ENCODE measurements around the gene RMDN2. TPM values are rescaled to one million over a fixed set of nuclear protein-coding genes. Genes with fewer than 3 reads are reported as not detected.
A peak's percentile ranks its signal among the peaks of the same experiment; 100 is the strongest.
"Not testable (repeated sequence)": the region's sequence is repeated elsewhere in the genome, so short reads cannot be mapped to it uniquely, and the experiment has no call there.

RMDN2 gene
- total RNA-seq, 1 experiment from 2014 or later: 3.0 TPM

DNA sequence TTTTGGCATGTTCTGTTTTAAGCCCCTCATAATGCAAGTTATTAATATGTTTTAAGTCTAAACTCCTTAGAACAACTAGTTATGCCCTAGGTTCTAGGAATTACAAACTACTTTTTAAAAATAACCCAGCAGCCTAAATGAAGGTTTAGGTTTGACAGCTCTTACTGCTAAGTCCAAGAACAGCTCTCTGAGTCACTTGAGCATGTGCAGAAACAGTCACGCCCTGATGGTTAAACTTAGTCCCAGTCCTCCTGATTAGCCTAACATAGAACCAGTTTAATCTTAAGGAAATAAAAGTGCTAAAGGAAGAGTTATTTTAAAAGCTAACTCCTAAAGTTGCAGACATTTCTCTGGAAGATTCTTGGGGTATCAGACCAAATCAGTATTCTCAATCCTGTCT is 72.5 kb downstream of the RMDN2 start:
- DNase-seq (ENCODE audit: low spot score) (no peak), ATAC-seq (no peak)
- Mint-ChIP-seq H3K4me3 (no peak overlapping the region), H3K9me3 (peaks cover 14% of the 10 kb centered on the region), H3K36me3 (peaks cover 9% of the 10 kb centered on the region), H3K4me1 (peaks cover 16% of the 10 kb centered on the region), H3K27me3 (ENCODE audit: low read depth) (no peaks in the 10 kb centered on the region), H3K27ac (no peak overlapping the region)
- POLR2A ChIA-PET: no interaction called here
- CTCF ChIA-PET: no interaction called here
- TF ChIP-seq, protein P1, sequence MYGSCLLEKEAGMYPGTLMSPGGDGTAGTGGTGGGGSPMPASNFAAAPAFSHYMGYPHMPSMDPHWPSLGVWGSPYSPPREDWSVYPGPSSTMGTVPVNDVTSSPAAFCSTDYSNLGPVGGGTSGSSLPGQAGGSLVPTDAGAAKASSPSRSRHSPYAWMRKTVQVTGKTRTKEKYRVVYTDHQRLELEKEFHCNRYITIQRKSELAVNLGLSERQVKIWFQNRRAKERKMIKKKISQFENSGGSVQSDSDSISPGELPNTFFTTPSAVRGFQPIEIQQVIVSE (CRISPR knock-in tag; IDR thresholded peaks at IDR 0.05; ENCODE audit: borderline replicate concordance): no peak
- TF ChIP-seq STAT6 (CRISPR knock-in tag; conservative IDR thresholded peaks at IDR 0.05; ENCODE audit: low read depth) (no peak), ZNF512 (CRISPR knock-in tag; IDR thresholded peaks at IDR 0.05; ENCODE audit: borderline replicate concordance) (no peak), ZNF396 (CRISPR knock-in tag; IDR thresholded peaks at IDR 0.05; ENCODE audit: borderline replicate concordance) (no peak), ETV6 (CRISPR knock-in tag; IDR thresholded peaks at IDR 0.05) (no peak), EMX1 (CRISPR knock-in tag; IDR thresholded peaks at IDR 0.05) (no peak), JAZF1 (CRISPR knock-in tag; IDR thresholded peaks at IDR 0.05) (no peak), SOX15 (CRISPR knock-in tag; IDR thresholded peaks at IDR 0.05) (no peak), ATF1 (CRISPR knock-in tag; IDR thresholded peaks at IDR 0.05) (no peak), ZNF423 (CRISPR knock-in tag; IDR thresholded peaks at IDR 0.05) (no peak), NFYB (CRISPR knock-in tag; conservative IDR thresholded peaks at IDR 0.05; ENCODE audit: low read depth) (no peak), PRRX2 (CRISPR knock-in tag; IDR thresholded peaks at IDR 0.05) (no peak)
- TF ChIP-seq, protein P2, sequence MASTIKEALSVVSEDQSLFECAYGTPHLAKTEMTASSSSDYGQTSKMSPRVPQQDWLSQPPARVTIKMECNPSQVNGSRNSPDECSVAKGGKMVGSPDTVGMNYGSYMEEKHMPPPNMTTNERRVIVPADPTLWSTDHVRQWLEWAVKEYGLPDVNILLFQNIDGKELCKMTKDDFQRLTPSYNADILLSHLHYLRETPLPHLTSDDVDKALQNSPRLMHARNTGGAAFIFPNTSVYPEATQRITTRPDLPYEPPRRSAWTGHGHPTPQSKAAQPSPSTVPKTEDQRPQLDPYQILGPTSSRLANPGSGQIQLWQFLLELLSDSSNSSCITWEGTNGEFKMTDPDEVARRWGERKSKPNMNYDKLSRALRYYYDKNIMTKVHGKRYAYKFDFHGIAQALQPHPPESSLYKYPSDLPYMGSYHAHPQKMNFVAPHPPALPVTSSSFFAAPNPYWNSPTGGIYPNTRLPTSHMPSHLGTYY (CRISPR knock-in tag; IDR thresholded peaks at IDR 0.05): no peak
- TF ChIP-seq, protein P3, sequence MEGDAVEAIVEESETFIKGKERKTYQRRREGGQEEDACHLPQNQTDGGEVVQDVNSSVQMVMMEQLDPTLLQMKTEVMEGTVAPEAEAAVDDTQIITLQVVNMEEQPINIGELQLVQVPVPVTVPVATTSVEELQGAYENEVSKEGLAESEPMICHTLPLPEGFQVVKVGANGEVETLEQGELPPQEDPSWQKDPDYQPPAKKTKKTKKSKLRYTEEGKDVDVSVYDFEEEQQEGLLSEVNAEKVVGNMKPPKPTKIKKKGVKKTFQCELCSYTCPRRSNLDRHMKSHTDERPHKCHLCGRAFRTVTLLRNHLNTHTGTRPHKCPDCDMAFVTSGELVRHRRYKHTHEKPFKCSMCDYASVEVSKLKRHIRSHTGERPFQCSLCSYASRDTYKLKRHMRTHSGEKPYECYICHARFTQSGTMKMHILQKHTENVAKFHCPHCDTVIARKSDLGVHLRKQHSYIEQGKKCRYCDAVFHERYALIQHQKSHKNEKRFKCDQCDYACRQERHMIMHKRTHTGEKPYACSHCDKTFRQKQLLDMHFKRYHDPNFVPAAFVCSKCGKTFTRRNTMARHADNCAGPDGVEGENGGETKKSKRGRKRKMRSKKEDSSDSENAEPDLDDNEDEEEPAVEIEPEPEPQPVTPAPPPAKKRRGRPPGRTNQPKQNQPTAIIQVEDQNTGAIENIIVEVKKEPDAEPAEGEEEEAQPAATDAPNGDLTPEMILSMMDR (IDR thresholded peaks at IDR 0.05): no peak
- TF ChIP-seq, protein P4, sequence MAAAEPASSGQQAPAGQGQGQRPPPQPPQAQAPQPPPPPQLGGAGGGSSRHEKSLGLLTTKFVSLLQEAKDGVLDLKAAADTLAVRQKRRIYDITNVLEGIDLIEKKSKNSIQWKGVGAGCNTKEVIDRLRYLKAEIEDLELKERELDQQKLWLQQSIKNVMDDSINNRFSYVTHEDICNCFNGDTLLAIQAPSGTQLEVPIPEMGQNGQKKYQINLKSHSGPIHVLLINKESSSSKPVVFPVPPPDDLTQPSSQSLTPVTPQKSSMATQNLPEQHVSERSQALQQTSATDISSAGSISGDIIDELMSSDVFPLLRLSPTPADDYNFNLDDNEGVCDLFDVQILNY (CRISPR knock-in tag; IDR thresholded peaks at IDR 0.05): no peak

DNA sequence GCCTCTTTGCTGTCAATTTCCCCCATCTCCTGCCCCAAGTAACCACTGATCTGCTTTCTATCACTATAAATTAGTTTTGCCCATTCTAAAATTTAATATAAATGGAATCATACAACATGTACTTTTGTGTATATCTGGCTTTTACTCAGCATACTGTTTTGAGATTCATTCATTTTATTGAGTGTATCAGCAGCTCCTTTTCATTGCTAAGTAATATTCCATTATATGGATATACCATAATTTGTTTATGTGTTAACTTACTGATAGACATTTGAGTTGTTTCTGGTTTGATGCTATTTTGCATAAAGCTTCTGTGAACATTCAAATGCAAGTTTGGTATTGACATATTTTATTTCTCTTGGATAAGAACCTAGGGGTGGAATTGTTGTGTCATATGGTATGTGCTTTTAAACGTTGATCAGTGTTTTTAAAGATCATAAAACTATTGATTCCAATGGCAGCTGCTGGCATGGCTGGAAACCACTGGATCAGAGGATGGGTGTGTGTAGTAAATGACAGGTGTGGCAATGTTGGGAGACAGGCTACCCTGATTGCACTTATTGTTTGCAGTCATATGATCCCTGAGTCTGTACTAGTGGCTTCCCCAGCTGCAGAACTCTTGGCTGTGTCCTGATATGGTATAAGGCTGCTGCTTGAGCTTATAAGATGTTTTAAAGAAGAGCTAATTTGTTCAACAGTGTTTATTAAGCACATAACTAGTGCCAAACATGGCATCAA is 75.6 kb downstream of the RMDN2 start:
- peaks cover 14% of the 10 kb centered on the region for H3K9me3 Mint-ChIP-seq
- CTCF ChIA-PET: interaction anchor here (2.3 kb wide), 1 partner anchor 19 kb away, joined by 5 read pairs; no protein-coding TSS in a partner anchor
- no peak overlapping the region for H3K27ac Mint-ChIP-seq
- no peaks in the 10 kb centered on the region for H3K4me1 Mint-ChIP-seq
- no peak for TF ChIP-seq FOXP4 (CRISPR knock-in tag; IDR thresholded peaks at IDR 0.05)
- TF ChIP-seq GTF2I (CRISPR knock-in tag; conservative IDR thresholded peaks at IDR 0.05): no peak
- no peak for TF ChIP-seq TEAD4 (CRISPR knock-in tag; IDR thresholded peaks at IDR 0.05)
- no peaks in the 10 kb centered on the region for H3K27me3 Mint-ChIP-seq (ENCODE audit: low read depth)
- ATAC-seq: no peak
- peaks cover 9% of the 10 kb centered on the region for H3K36me3 Mint-ChIP-seq
- POLR2A ChIA-PET: no interaction called here
- no peak overlapping the region for H3K4me3 Mint-ChIP-seq
- no peak for DNase-seq (ENCODE audit: low spot score)

- H3K27ac Mint-ChIP-seq; ATAC-seq; H3K4me3 Mint-ChIP-seq; CTCF ChIA-PET; H3K27me3 Mint-ChIP-seq (ENCODE audit: low read depth); H3K4me1 Mint-ChIP-seq; POLR2A ChIA-PET: not testable (repeated sequence)
- peaks cover 20% of the 10 kb centered on the region for H3K9me3 Mint-ChIP-seq
- peak; percentile 23 for DNase-seq (ENCODE audit: low spot score)
- H3K36me3 Mint-ChIP-seq: peaks cover 22% of the 10 kb centered on the region
Observed at GRCh38 chr2:38010187-38010586, 85.1 kb downstream of the RMDN2 start.
